GM12864 (cell line): Measurements from ENCODE around the gene TMEM196.

Experiments used
- DNase-seq: peaks from one replicate; pipeline ENCODE4 v3.0.0-alpha.2; 2011; ENCODE audit warnings: low read depth
- H3K4me3 ChIP-seq: 2 replicates; pipeline ENCODE4 v1.5.1; 2011; ENCODE audit warnings: mild to moderate bottlenecking, low read depth, low read length, control low read depth
- TF ChIP-seq, protein P1 (sequence below): IDR thresholded peaks from 2 replicates; pipeline ENCODE4 v1.5.1; 2011; ENCODE audit warnings: low read depth, mild to moderate bottlenecking, moderate library complexity, low read length, control low read depth, inconsistent platforms; ENCODE audit errors: missing control alignments

The TMEM196 gene

DNA sequence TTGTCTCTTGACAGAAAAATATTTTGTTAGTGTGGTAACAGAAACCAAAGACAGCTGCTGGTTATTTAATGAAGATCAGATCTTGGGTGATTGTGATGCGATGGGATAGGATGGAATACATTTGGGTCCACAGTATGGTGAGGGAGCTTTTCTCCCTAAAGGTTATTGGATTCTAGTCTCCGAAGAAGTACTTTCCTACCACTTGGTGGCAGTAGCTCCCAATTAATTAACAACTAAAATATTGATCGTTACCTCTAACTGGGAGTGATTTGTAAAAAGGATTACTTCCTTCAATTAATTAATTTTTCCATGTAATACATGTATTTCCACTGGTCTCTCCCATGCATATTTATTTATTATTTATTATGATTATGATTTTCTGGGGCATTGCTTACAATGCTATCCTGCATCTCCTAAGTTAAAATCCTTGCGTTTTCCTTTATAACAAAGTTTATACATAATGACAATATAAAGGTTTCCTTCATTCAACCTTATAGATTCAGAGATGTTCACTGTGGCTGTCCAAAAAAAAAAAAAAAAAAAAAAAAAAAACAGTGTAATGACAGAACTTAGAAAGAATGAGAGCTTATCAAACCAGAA is 25.6 kb downstream of the TMEM196 start:
- DNase-seq, result no peak
- H3K4me3 ChIP-seq, result no peak overlapping the region
- TF ChIP-seq, protein P1, sequence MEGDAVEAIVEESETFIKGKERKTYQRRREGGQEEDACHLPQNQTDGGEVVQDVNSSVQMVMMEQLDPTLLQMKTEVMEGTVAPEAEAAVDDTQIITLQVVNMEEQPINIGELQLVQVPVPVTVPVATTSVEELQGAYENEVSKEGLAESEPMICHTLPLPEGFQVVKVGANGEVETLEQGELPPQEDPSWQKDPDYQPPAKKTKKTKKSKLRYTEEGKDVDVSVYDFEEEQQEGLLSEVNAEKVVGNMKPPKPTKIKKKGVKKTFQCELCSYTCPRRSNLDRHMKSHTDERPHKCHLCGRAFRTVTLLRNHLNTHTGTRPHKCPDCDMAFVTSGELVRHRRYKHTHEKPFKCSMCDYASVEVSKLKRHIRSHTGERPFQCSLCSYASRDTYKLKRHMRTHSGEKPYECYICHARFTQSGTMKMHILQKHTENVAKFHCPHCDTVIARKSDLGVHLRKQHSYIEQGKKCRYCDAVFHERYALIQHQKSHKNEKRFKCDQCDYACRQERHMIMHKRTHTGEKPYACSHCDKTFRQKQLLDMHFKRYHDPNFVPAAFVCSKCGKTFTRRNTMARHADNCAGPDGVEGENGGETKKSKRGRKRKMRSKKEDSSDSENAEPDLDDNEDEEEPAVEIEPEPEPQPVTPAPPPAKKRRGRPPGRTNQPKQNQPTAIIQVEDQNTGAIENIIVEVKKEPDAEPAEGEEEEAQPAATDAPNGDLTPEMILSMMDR, result peak; percentile 55

DNA sequence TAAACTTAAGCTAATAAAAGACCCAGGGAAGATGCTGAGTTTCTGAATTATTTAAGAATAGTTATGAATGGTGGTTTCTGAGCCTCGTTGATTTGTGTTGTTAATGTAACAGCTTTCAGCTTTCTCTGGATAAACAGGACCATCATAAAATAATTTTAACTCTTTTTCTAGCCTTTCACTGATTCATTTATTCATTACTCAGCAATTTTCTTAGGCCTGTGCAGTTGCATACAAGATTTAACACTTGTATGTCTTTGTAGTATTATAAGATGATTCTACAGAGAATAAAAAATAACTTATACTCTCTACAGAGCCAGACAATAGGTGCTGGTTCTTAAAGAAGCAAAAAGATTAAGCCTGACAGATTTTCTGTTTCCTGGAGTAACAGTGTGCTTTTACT is 29.3 kb downstream of the TMEM196 start:
- H3K4me3 ChIP-seq, result no peak overlapping the region
- TF ChIP-seq, protein P1, result no peak
- DNase-seq, result no peak

DNA sequence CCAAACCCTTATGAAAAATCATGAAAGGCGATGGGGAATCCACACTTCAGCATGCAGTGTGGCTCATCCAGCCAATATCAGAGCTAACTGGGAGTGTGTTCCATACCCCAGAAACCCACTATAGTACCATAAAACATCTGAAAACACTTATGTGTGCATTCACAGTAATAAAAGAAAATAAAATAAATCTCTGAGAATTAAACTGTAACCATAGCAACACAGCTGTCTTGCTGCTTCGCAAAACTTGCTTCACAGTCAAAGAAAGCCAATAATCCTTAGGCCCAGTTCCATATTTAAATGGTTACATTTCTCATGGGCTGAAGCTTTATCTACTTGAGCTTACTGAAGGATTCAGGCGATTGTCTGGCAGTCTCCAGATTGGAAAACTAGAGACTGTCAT is 44.7 kb downstream of the TMEM196 start:
- no peak for DNase-seq
- TF ChIP-seq, protein P1, result no peak

DNA sequence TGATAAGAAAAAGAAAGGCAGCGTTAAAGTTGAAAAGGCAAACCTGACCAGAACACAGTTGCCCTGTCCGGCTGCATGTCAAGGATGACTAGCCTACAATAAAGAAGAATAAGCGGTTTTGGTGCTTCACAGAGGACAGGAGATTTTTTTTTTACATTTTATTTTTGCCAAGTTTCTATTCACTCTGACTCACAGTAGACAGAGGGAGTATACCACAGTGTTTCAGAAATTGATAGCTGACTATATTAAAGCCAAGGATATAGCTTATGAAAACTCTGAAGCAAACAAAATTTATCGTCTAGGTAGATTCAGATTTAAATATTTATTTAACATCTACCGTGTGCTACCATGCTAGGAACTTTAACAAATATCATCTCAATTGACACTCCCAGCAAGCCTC is 47.6 kb downstream of the TMEM196 start:
- DNase-seq, result no peak
- no peak overlapping the region for H3K4me3 ChIP-seq
- TF ChIP-seq, protein P1, result no peak

More for the DNA sequence above, 44.7 kb downstream of the TMEM196 start:
- no peak overlapping the region for H3K4me3 ChIP-seq

DNA sequence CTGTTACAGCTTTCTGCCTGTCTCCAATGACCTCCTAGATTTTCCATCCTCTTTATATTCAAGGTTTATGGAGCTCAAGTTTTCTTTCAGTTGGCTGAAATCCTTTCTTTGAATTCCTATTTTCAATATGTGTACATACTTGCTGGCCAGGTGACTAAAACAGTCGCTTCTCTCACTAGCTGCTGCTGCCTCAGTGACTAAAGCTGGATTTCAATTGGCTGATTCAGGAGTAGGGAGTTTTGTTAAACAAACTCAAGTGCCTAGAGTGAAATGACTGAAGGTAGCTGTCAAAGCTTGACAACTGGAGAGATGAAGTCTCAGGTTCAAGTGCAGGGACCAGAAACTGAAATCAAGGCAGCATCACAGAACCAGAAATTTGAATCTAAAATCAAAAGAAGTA is 57.9 kb downstream of the TMEM196 start:
- H3K4me3 ChIP-seq, result no peak overlapping the region
- no peak for DNase-seq
- TF ChIP-seq, protein P1, result no peak

DNA sequence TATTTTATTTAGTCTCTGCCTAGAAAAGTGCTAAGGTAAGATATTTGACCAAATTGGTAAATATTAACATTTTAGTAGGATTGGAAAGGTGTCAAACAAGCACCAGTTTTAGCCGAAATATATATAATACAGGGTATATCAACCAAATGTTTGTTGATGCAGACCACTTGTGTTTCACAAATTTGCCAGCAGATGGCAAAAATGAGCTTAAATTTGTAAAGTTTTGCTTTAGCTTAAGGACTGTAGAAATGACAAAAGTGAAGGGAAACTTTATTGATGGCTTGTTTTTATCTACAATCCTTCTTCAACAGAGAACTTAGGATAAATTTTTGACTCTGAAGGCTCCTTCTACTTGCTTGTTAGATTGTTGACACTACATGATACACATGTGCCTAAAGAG is 59.7 kb downstream of the TMEM196 start:
- TF ChIP-seq, protein P1, result peak; percentile 47
- peak; percentile 16 for DNase-seq
- H3K4me3 ChIP-seq, result no peak overlapping the region

DNA sequence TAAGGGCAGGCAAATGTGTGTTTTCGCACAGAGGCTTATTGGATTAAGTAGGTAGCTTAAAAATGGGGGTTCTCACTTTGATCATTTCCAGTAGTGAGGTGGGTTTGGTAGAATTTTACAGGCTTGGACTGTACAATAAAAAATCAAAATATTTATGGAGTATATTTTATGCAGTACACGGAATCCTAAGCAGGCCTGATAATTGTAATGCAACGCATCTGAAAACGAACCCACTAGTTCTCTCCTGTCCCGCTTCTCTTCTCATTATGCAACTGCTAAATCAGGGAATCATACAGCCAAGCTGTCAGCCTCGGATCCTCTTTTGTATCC is 64.2 kb downstream of the TMEM196 start:
- TF ChIP-seq, protein P1, result no peak
- no peak for DNase-seq
- no peak overlapping the region; the same call in 1 of the 2 replicates for H3K4me3 ChIP-seq
